GM12872 (cell line): Measurements from ENCODE around the gene GOLGA6L22.
"Not testable (repeated sequence)": the region's sequence is repeated elsewhere in the genome, so short reads cannot be mapped to it uniquely, and the experiment has no call there.

Source experiments
- TF ChIP-seq, protein P1 (sequence below): IDR thresholded peaks from 3 replicates; pipeline ENCODE4 v1.5.1; 2011; ENCODE audit warnings: low read depth, mild to moderate bottlenecking, low read length, moderate library complexity; ENCODE audit not compliant: insufficient read depth

The GOLGA6L22 gene, protein sequence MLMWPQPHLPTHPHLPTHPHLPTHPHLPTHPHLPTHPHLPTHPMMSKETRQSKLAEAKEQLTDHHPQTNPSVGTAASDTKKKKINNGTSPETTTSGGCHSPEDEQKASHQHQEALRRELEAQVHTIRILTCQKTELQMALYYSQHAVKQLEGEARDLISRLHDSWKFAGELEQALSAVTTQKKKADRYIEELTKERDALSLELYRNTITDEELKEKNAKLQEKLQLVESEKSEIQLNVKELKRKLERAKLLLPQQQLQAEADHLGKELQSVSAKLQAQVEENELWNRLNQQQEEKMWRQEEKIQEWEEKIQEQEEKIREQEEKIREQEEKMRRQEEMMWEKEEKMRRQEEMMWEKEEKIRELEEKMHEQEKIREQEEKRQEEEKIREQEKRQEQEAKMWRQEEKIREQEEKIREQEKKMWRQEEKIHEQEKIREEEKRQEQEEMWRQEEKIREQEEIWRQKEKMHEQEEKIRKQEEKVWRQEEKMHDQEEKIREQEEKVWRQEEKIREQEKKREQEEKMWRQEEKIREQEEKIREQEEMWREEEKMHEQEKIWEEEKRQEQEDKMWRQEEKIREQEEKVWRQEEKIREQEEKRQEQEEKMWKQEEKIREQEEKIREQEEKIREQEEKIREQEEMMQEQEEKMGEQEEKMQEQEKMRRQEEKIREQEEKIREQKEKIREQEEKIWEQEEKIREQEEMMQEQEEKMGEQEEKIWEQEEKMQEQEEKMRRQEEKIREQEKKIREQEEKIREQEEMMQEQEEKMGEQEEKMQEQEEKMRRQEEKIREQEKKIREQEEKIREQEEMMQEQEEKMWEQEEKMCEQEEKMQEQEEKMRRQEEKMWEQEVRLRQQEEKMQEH

DNA sequence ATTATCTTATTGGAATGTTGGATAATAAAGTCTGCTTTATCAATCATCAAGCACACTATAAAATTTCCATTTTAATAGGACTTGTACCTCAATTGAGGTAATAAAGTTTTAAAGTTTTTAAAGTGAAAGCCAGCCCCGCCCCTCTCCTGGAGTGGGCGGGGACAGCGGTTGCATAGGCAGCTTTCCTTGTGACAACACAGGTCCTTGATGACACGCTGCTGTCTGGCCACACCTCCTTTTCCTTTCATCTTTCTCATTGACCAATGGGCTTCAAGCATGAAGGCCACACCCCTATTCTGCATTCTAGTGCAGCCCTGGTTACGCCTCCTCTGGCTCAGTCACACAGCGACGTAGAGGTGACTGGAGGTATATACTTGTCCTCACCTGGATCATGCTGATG is at the start of gene GOLGA6L22:
GOLGA6L22 (plus strand) TSS at position 301 of the 400 bp plus-strand sequence; CDS start at position 392, 91 bp downstream.
- TF ChIP-seq, protein P1, sequence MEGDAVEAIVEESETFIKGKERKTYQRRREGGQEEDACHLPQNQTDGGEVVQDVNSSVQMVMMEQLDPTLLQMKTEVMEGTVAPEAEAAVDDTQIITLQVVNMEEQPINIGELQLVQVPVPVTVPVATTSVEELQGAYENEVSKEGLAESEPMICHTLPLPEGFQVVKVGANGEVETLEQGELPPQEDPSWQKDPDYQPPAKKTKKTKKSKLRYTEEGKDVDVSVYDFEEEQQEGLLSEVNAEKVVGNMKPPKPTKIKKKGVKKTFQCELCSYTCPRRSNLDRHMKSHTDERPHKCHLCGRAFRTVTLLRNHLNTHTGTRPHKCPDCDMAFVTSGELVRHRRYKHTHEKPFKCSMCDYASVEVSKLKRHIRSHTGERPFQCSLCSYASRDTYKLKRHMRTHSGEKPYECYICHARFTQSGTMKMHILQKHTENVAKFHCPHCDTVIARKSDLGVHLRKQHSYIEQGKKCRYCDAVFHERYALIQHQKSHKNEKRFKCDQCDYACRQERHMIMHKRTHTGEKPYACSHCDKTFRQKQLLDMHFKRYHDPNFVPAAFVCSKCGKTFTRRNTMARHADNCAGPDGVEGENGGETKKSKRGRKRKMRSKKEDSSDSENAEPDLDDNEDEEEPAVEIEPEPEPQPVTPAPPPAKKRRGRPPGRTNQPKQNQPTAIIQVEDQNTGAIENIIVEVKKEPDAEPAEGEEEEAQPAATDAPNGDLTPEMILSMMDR, result not testable (repeated sequence)
